Psoas muscle (tissue), 8 donors: ENCODE data around the gene NOS1AP. TPM values are rescaled to one million over a fixed set of nuclear protein-coding genes. Genes with fewer than 3 reads are reported as not detected.

Experiments
- ATAC-seq, 4 donors: fragments of 200-7000 bp; cut with Tn5 transposase; one replicate each; pipeline ENCODE4 v1.9.1; 2020; ENCODE audit warnings: moderate library complexity in 3 of 4, mild to moderate bottlenecking in 2 of 4
- DNase-seq, 2 donors: peaks; one replicate each; pipeline ENCODE4 v3.0.0-alpha.2; 2020
- H3K27ac ChIP-seq: fragments of 200-600 bp; one replicate; pipeline ENCODE4 v1.8.0; 2022
- H3K27me3 ChIP-seq, 3 donors: fragments of 200-600 bp in 1 of 3; one replicate each; pipeline versions ENCODE4 v1.6.1 to v1.8.0; 2013 to 2022; ENCODE audit warnings: low read length in 2 of 3, mild to moderate bottlenecking in 2 of 3, moderate library complexity in 1 of 3; ENCODE audit not compliant: insufficient read depth in 3 of 3
- H3K36me3 ChIP-seq, 2 donors: fragments of 200-600 bp in 1 of 2; one replicate each; pipeline versions ENCODE4 v1.6.1 to v1.8.0; 2013 to 2022; ENCODE audit warnings: low read depth in 1 of 2, mild to moderate bottlenecking in 1 of 2, moderate library complexity in 1 of 2; ENCODE audit not compliant: insufficient read depth in 1 of 2
- H3K4me1 ChIP-seq: fragments of 200-600 bp; one replicate; pipeline ENCODE4 v1.8.0; 2022
- H3K4me3 ChIP-seq: fragments of 200-600 bp; one replicate; pipeline ENCODE4 v1.8.0; 2022; ENCODE audit warnings: mild to moderate bottlenecking
- H3K9me3 ChIP-seq: fragments of 200-600 bp; one replicate; pipeline ENCODE4 v1.8.0; 2022
- WGBS, 3 donors: extraction: QIAGEN DNeasy Blood & Tissue Kit; methylation state at CpG; one replicate each; pipeline versions ENCODE4 v1.1.6 to v1.1.7; 2013; 5-methylcytosine and 5-hydroxymethylcytosine counted together
- intact Hi-C, 2 donors: fragments of 100-400 bp; cut with DNase I; formaldehyde crosslinking; loops; one replicate each; pipeline versions ENCODE4 v1.11.0 to v1.14.2; 2022
- polyA plus RNA-seq, 3 donors: library from polyadenylated mRNA; stranded (reverse); fragments of 200-250 nt; gene quantifications; one replicate each; pipeline ENCODE4 v1.2.3, GENCODE V29; 2013
- total RNA-seq, 4 donors: library from RNA; stranded (reverse); fragmentation: NEBNext Ultra II Directional in 2 of 4; extraction: Animal tissue kit (Norgen Biotek cat#: 25700) in 2 of 4; gene quantifications; one replicate each; pipeline versions ENCODE4 v1.2.1 to v1.2.4, GENCODE V29; 2021 to 2023
- TF ChIP-seq, protein P1 (sequence below): fragments of 200-600 bp; IDR thresholded peaks from one replicate; pipeline ENCODE4 v1.8.0; 2022; ENCODE audit warnings: antibody characterized with exemption
- donor health status: healthy with polysubstance abuse.
- donor health status: DM: no; HTN: no; CAD: no; lungs with moderate emphysema.
- donor health status: Bipolar disorder and iron deficiency.
- donor health status: healthy.
- donor health status: DM: yes; HTN: yes; CAD: no.
- donor health status: DM: no; HTN: no; CAD: no.
- donor health status: DM: no; HTN: no; CAD: no.
- donor health status: DM: yes; HTN: yes; CAD: no.

The NOS1AP gene
- total and polyA plus RNA-seq, 7 donors: 0.10 to 0.76 (median 0.18) TPM

DNA sequence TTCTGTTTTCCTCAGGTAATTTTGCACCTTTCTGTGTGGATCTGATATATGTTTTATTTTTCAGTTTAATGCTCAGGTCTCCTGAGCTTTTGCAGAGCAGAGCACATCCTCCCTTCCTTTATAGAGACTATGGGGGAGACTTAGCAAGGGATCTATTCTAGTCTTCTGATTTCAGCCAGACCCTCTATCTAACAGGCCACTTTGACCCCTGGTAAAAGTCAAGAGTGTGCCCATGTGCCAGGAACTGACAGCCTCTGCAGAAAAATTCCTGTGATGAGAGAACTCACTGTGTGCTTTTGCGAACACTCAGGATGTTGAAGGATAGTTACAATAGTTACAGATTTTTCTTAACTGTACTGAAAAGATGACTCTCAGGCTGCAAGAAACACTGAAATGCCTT lies 123.3 kb downstream of the NOS1AP start:
- no peak overlapping the region for H3K4me3 ChIP-seq
- no peak overlapping the region for H3K27ac ChIP-seq
- TF ChIP-seq, protein P1, sequence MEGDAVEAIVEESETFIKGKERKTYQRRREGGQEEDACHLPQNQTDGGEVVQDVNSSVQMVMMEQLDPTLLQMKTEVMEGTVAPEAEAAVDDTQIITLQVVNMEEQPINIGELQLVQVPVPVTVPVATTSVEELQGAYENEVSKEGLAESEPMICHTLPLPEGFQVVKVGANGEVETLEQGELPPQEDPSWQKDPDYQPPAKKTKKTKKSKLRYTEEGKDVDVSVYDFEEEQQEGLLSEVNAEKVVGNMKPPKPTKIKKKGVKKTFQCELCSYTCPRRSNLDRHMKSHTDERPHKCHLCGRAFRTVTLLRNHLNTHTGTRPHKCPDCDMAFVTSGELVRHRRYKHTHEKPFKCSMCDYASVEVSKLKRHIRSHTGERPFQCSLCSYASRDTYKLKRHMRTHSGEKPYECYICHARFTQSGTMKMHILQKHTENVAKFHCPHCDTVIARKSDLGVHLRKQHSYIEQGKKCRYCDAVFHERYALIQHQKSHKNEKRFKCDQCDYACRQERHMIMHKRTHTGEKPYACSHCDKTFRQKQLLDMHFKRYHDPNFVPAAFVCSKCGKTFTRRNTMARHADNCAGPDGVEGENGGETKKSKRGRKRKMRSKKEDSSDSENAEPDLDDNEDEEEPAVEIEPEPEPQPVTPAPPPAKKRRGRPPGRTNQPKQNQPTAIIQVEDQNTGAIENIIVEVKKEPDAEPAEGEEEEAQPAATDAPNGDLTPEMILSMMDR: no peak
- intact Hi-C loops: no loop called here
- no peaks in the 10 kb centered on the region for H3K9me3 ChIP-seq
- ATAC-seq (no peak), DNase-seq (no peak)
- H3K4me1 ChIP-seq: peaks cover 26% of the 10 kb centered on the region
- 93 to 99% (median 97%) methylated on average over 1 of the region's 1 CpG for WGBS, 3 donors
- H3K27me3 ChIP-seq: no peaks in the 10 kb centered on the region
- no peaks in the 10 kb centered on the region for H3K36me3 ChIP-seq

DNA sequence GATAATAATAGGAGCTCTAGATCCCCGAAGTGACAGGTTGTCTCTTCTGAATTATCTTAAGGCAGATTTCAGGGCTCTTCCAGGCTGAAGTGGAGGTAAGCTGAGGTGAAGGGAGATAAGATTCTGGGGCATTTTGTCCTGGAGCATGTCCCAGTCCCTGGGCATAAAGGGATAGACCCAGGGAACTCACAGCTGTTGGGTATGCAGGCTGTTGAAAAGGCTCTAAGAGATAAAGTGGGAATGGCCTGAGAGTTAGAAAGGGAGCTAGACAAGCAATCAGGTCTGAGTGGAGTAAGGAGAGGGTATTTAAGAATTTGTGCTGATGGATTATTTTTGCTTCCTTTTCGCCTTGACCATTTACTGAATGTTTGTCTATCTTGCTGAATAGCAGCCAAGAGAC lies 123.7 kb downstream of the NOS1AP start:
- H3K27me3 ChIP-seq: no peaks in the 10 kb centered on the region
- H3K4me1 ChIP-seq: peaks cover 26% of the 10 kb centered on the region
- intact Hi-C loops: no loop called here
- TF ChIP-seq, protein P1: no peak
- no peak overlapping the region for H3K27ac ChIP-seq
- no peak for ATAC-seq
- no peaks in the 10 kb centered on the region for H3K9me3 ChIP-seq
- H3K36me3 ChIP-seq: no peaks in the 10 kb centered on the region
- no peak for DNase-seq
- no peak overlapping the region for H3K4me3 ChIP-seq
- WGBS, 3 donors: 85 to 98% (median 93%) methylated on average over 2 of the region's 2 CpGs

DNA sequence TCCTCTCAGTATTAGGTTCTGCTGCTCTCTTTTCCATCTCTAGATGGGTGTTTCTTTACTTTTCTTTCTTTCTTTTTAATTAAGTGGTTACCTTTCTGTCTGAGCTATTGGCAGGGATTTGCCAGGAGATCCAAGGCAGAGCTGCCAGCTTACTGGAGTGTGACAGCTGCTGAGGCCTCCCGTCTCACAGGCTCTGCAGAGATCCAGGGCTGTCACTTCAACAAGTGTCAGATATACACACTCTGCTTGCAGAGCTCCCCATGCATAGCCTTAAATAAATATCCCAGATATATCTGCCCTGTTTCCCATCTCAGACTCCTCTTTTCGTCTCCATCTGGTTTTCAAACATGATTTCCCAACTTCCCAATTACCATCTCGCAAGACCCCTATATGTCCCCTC lies 124.3 kb downstream of the NOS1AP start:
- Histone ChIP-seq H3K9me3 (no peaks in the 10 kb centered on the region), H3K27me3 (no peaks in the 10 kb centered on the region), H3K4me1 (peaks cover 26% of the 10 kb centered on the region), H3K27ac (no peak overlapping the region), H3K36me3 (no peaks in the 10 kb centered on the region), H3K4me3 (no peak overlapping the region)
- intact Hi-C loops: no loop called here
- TF ChIP-seq, protein P1: no peak
- DNase-seq (no peak), ATAC-seq (peak in 1 of 4 donors; percentile 79)
- WGBS, 3 donors: 46 to 53% (median 46%) methylated on average over 3 of the region's 3 CpGs

DNA sequence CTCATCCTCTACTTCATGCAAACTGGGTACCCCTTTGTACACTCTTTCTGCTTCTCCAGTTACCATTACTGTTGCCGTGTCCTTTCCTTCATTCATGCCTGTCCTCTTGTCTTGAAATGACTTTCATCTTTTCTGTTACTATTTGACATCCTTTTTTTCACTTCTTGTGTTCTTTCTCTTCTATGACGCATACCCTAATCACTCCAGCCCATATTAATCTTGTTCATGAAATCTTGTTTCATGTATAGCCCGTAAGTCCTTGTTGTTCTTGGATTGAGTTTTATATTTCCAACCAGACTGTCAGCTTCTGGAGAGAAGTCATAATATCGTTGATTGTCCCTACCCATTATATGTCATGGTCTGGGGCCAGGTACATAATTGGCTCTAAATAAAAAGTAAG lies 126.1 kb downstream of the NOS1AP start:
- ATAC-seq (no peak), DNase-seq (no peak)
- Histone ChIP-seq H3K4me3 (no peak overlapping the region), H3K27me3 (no peaks in the 10 kb centered on the region), H3K9me3 (no peaks in the 10 kb centered on the region), H3K4me1 (peaks cover 26% of the 10 kb centered on the region), H3K27ac (no peak overlapping the region), H3K36me3 (no peaks in the 10 kb centered on the region)
- intact Hi-C loops: no loop called here
- 77 to 93% (median 92%) methylated on average over 4 of the region's 4 CpGs for WGBS, 3 donors
- TF ChIP-seq, protein P1: no peak

DNA sequence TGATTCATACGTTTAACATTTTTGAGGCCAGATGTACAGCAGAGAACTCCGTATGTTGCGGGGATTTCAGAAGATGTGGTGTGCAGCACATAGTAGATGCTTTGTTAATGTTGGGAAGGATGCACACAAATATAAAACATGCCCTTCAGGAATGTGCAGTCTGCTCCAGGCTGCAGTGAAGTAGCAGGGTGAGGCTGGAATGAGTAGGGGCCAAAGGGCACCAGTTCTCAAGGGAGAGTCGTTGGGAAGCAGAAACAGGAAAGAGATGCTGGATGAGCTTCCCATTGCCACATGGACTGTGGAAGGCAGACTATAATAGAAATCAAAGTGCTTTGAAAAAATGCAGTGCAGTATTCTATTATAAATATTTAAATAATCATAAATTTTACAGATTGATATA lies 126.9 kb downstream of the NOS1AP start:
- Histone ChIP-seq H3K36me3 (no peaks in the 10 kb centered on the region), H3K27ac (no peak overlapping the region), H3K9me3 (no peaks in the 10 kb centered on the region), H3K27me3 (no peaks in the 10 kb centered on the region), H3K4me3 (no peak overlapping the region), H3K4me1 (peaks cover 26% of the 10 kb centered on the region)
- ATAC-seq: no peak
- TF ChIP-seq, protein P1: no peak
- WGBS, 3 donors: 83 to 86% (median 84%) methylated on average over 4 of the region's 4 CpGs
- DNase-seq: no peak
- intact Hi-C loops: no loop called here
